CD14-positive monocyte (primary cell): ENCODE measurements around the gene NAT9. TPM values are rescaled to one million over a fixed set of nuclear protein-coding genes. Genes with fewer than 3 reads are reported as not detected.

ENCODE experiments used
- DNase-seq, 3 donors: peaks; one replicate each; pipeline ENCODE4 v3.0.0-alpha.2; 2011 to 2022
- H2AFZ ChIP-seq: 2 replicates; pipeline ENCODE4 v1.6.0; 2012; ENCODE audit warnings: mild to moderate bottlenecking, low read depth, low read length, inconsistent platforms; ENCODE audit not compliant: insufficient read depth, poor library complexity, severe bottlenecking
- H3K27ac ChIP-seq, 2 donors: 1 replicate in 1 of 2; 2 replicates in 1 of 2; pipeline ENCODE4 v1.5.1; 2012 to 2013; ENCODE audit warnings: low read length in 2 of 2, control low read depth in 1 of 2, inconsistent platforms in 1 of 2, low read depth in 1 of 2, mild to moderate bottlenecking in 1 of 2
- H3K27me3 ChIP-seq, 2 donors: one replicate each; pipeline versions ENCODE4 v1.6.0 to v1.6.1; 2011 to 2013; ENCODE audit warnings: low read length in 2 of 2; ENCODE audit not compliant: control insufficient read depth in 2 of 2, insufficient read depth in 2 of 2
- H3K36me3 ChIP-seq, 2 donors: replicated peaks in 1 of 2; 1 replicate in 1 of 2; 2 replicates in 1 of 2; pipeline versions ENCODE4 v1.5.1 to v1.6.1; 2012 to 2013; ENCODE audit warnings: low read length in 2 of 2, control low read depth in 1 of 2, inconsistent platforms in 1 of 2, mild to moderate bottlenecking in 1 of 2; ENCODE audit not compliant: insufficient read depth in 2 of 2, control insufficient read depth in 1 of 2
- H3K4me1 ChIP-seq, 2 donors: 1 replicate in 1 of 2; 2 replicates in 1 of 2; pipeline versions ENCODE4 v1.5.1 to v1.6.1; 2012 to 2013; ENCODE audit warnings: low read length in 2 of 2, control low read depth in 1 of 2, inconsistent platforms in 1 of 2, mild to moderate bottlenecking in 1 of 2, moderate library complexity in 1 of 2; ENCODE audit not compliant: insufficient read depth in 2 of 2, control insufficient read depth in 1 of 2
- H3K4me2 ChIP-seq: replicated peaks from 2 replicates; pipeline ENCODE3; 2012; ENCODE audit warnings: low read length, moderate library complexity, mild to moderate bottlenecking; ENCODE audit not compliant: poor library complexity, severe bottlenecking; ENCODE audit errors: extremely low read depth
- H3K4me3 ChIP-seq, 3 experiments: fragments of 200-600 bp in 1 of 3; sonication (generic) in 1 of 3; replicated peaks in 1 of 3; 1 replicate in 2 of 3; 2 replicates in 1 of 3; pipeline ENCODE4 v1.5.1; 2011 to 2013; ENCODE audit warnings: low read length in 3 of 3, mild to moderate bottlenecking in 3 of 3, control low read depth in 2 of 3, low read depth in 2 of 3, inconsistent platforms in 1 of 3, moderate library complexity in 1 of 3
- H3K79me2 ChIP-seq: 2 replicates; pipeline ENCODE4 v1.6.0; 2012; ENCODE audit warnings: mild to moderate bottlenecking, control low read depth, inconsistent platforms, low read length, moderate library complexity; ENCODE audit not compliant: insufficient read depth
- H3K9ac ChIP-seq: 2 replicates; pipeline ENCODE4 v1.6.0; 2017; ENCODE audit warnings: low read length, mild to moderate bottlenecking; ENCODE audit not compliant: insufficient read depth, poor library complexity, severe bottlenecking
- H3K9me3 ChIP-seq, 2 donors: replicated peaks in 1 of 2; 1 replicate in 1 of 2; 2 replicates in 1 of 2; pipeline versions ENCODE4 v1.5.1 to v1.6.1; 2012 to 2013; ENCODE audit warnings: low read length in 2 of 2, control low read depth in 1 of 2; ENCODE audit not compliant: control insufficient read depth in 1 of 2, insufficient read depth in 1 of 2
- H4K20me1 ChIP-seq: 2 replicates; pipeline ENCODE4 v1.6.0; 2012; ENCODE audit warnings: mild to moderate bottlenecking, low read length, control low read depth, moderate library complexity; ENCODE audit not compliant: insufficient read depth
- H3K27ac Mint-ChIP-seq, 7 donors: one replicate each; pipeline ENCODE4 v1.8.0; 2020; ENCODE audit warnings: mild to moderate bottlenecking in 7 of 7, mixed read lengths in 7 of 7, moderate library complexity in 6 of 7, inconsistent platforms in 2 of 7
- H3K27me3 Mint-ChIP-seq, 3 donors: one replicate each; pipeline ENCODE4 v1.8.0; 2021 to 2022; ENCODE audit warnings: low read depth in 3 of 3, mild to moderate bottlenecking in 3 of 3, mixed read lengths in 3 of 3, moderate library complexity in 3 of 3, inconsistent platforms in 1 of 3
- H3K36me3 Mint-ChIP-seq, 2 donors: one replicate each; pipeline ENCODE4 v1.8.0; 2020; ENCODE audit warnings: mixed read lengths in 2 of 2, inconsistent platforms in 1 of 2, mild to moderate bottlenecking in 1 of 2
- H3K4me1 Mint-ChIP-seq: one replicate; pipeline ENCODE4 v1.8.0; 2020; ENCODE audit warnings: mild to moderate bottlenecking, mixed read lengths
- H3K4me3 Mint-ChIP-seq, 2 donors: one replicate each; pipeline ENCODE4 v1.8.0; 2020; ENCODE audit warnings: mild to moderate bottlenecking in 2 of 2, mixed read lengths in 2 of 2, moderate library complexity in 1 of 2
- H3K9me3 Mint-ChIP-seq, 7 donors: one replicate each; pipeline ENCODE4 v1.8.0; 2020 to 2022; ENCODE audit warnings: mixed read lengths in 7 of 7, mild to moderate bottlenecking in 6 of 7, moderate library complexity in 6 of 7, inconsistent platforms in 2 of 7
- CTCF ChIP-seq: fragments of 200-600 bp; IDR thresholded peaks from one replicate; pipeline ENCODE4 v1.8.0; 2022; ENCODE audit warnings: antibody characterized with exemption, mild to moderate bottlenecking
- WGBS: methylation state at CpG from one replicate; pipeline ENCODE4 v1.1.5; 2013; ENCODE audit warnings: missing lambda C conversion rate; ENCODE audit not compliant: insufficient coverage; 5-methylcytosine and 5-hydroxymethylcytosine counted together
- intact Hi-C, 2 donors: fragments of 100-400 bp; cut with micrococcal nuclease; formaldehyde crosslinking; loops; one replicate each; pipeline versions ENCODE4 v1.15.0 to v1.15.1; 2023
- polyA plus RNA-seq, 3 donors: library from polyadenylated mRNA; depleted of rRNA in 1 of 3; unstranded in 2 of 3; stranded (reverse) in 1 of 3; fragments of 300-500 nt in 2 of 3; fragments of >200 nt in 1 of 3; fragmentation: Illumina TruSeq in 2 of 3; gene quantifications; 1 replicate in 2 of 3; 2 replicates in 1 of 3; pipeline ENCODE4 v1.2.3, GENCODE V29; 2012 to 2021

Gene NAT9
- polyA plus RNA-seq, 3 donors = 7.1 to 95.6 (median 7.8) TPM

DNA sequence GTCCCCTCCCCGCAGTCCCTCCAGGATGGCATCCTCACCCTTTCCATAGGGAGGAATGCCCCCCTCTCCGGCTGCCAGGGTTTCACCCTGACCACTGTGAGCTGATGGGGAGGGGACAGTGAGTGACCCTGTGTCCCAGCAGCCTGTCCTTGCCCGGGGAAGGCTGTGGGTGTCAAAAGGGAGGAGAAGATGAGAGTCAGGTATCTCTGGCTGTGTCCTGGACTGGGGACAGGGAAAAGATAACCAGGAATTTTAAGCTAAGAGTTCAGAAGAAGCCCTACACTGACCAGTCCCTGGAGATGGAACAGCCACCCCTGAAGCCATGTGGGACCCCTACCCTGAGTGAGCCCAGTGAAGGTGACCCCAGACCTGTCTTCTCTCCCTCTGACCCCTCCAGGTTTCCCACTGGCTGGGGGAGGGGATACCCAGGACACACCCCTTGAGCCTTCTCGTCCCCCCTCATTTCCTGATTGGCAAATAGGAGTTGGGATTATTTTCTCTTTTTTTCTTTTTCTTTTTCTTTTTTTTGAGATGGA lies 11.3 kb downstream of the NAT9 start:
- H3K36me3 ChIP-seq = peaks cover 50 to 80% of the 10 kb centered on the region in 2 donors
- peak overlapping the region in 4 of 7 donors; percentile 24 to 86 (median 75) for H3K27ac Mint-ChIP-seq
- no peak overlapping the region for H3K4me3 ChIP-seq
- no peak overlapping the region for H3K4me2 ChIP-seq
- no peaks in the 10 kb centered on the region for H3K9me3 ChIP-seq
- H3K36me3 Mint-ChIP-seq = peaks cover 49 to 77% of the 10 kb centered on the region in 2 donors
- H3K9me3 Mint-ChIP-seq = peaks cover 0 to 2% (median 0%) of the 10 kb centered on the region in 7 donors
- peaks cover 58% of the 10 kb centered on the region for H3K79me2 ChIP-seq
- no peak overlapping the region for H2AFZ ChIP-seq
- no peak for DNase-seq
- intact Hi-C loops = no loop called here
- H3K27me3 Mint-ChIP-seq = peaks cover 0 to 2% (median 0%) of the 10 kb centered on the region in 3 donors
- H3K4me1 ChIP-seq = peaks cover 6 to 15% of the 10 kb centered on the region in 2 donors
- 89% methylated on average over 1 of the region's 4 CpGs for WGBS
- peaks cover 97% of the 10 kb centered on the region for H4K20me1 ChIP-seq
- no peak overlapping the region for H3K4me3 Mint-ChIP-seq
- no peaks in the 10 kb centered on the region for H3K27me3 ChIP-seq
- peaks cover 22% of the 10 kb centered on the region for H3K4me1 Mint-ChIP-seq
- H3K27ac ChIP-seq = no peak overlapping the region
- H3K9ac ChIP-seq = no peak overlapping the region
- TF ChIP-seq CTCF = no peak

- 88% methylated on average over 3 of the region's 16 CpGs for WGBS
- Histone ChIP-seq H3K4me2 (no peak overlapping the region), H3K36me3 (peaks cover 40 to 69% of the 10 kb centered on the region in 2 donors), H3K9ac (no peak overlapping the region), H3K79me2 (peaks cover 68% of the 10 kb centered on the region), H3K27ac (no peak overlapping the region), H3K27me3 (no peaks in the 10 kb centered on the region), H3K4me3 (no peak overlapping the region), H2AFZ (no peak overlapping the region), H3K9me3 (no peaks in the 10 kb centered on the region), H4K20me1 (peaks cover 97% of the 10 kb centered on the region), H3K4me1 (peaks cover 16 to 26% of the 10 kb centered on the region in 2 donors)
- no peak for TF ChIP-seq CTCF
- Mint-ChIP-seq H3K36me3 (peaks cover 40 to 66% of the 10 kb centered on the region in 2 donors), H3K4me1 (peaks cover 31% of the 10 kb centered on the region), H3K27me3 (peaks cover 0 to 2% (median 0%) of the 10 kb centered on the region in 3 donors), H3K4me3 (no peak overlapping the region), H3K9me3 (peaks cover 0 to 2% (median 0%) of the 10 kb centered on the region in 7 donors), H3K27ac (peak overlapping the region in 2 of 7 donors; percentile 8 to 41)
- intact Hi-C loops = no loop called here
- no peak for DNase-seq
These were observed 12.4 kb downstream of the NAT9 start for GRCh38 chr17:74763565-74764387.
